ENCODE results near the gene C9.

The C9 gene

DNA sequence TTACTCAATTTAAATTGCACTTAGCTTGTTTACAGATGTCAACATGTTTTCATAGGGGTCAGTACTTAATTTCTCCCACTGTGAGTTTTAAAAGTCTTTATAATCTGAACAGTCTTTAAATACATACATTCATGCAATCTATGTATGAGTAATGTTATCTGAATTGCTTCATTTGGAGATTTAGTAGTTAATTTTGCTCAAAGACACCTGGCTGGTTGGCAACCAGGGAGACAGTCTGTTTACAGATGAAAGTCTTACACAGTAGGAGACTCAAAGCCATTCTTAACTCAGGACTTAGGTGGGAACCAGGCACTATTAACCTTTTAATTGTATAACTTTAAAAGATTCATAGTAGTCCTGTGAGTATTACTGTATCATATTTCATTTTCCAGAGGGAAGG lies 31.2 kb upstream of the C9 start:
- H3K36me3 ChIP-seq (ENCODE audit: control insufficient read depth in 2 of 2, insufficient read depth in 1 of 2, low read length in 2 of 2): peaks cover 0 to 17% of the 10 kb centered on the region in 2 experiments; a peak in 2 of 3 replicates
- H3K9me3 ChIP-seq (ENCODE audit: control insufficient read depth, insufficient read depth, low read depth, low read length): no peaks in the 10 kb centered on the region
- H3K27ac ChIP-seq (ENCODE audit: extremely low read depth, low read depth, low read length): no peak overlapping the region
- TF ChIP-seq, protein P1, sequence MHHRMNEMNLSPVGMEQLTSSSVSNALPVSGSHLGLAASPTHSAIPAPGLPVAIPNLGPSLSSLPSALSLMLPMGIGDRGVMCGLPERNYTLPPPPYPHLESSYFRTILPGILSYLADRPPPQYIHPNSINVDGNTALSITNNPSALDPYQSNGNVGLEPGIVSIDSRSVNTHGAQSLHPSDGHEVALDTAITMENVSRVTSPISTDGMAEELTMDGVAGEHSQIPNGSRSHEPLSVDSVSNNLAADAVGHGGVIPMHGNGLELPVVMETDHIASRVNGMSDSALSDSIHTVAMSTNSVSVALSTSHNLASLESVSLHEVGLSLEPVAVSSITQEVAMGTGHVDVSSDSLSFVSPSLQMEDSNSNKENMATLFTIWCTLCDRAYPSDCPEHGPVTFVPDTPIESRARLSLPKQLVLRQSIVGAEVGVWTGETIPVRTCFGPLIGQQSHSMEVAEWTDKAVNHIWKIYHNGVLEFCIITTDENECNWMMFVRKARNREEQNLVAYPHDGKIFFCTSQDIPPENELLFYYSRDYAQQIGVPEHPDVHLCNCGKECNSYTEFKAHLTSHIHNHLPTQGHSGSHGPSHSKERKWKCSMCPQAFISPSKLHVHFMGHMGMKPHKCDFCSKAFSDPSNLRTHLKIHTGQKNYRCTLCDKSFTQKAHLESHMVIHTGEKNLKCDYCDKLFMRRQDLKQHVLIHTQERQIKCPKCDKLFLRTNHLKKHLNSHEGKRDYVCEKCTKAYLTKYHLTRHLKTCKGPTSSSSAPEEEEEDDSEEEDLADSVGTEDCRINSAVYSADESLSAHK (tag by site-specific recombination; IDR thresholded peaks at IDR 0.05): no peak
- no peak for TF ChIP-seq ZNF155 (tag by site-specific recombination; IDR thresholded peaks at IDR 0.05)
- TF ChIP-seq ZNF366 (tag by site-specific recombination; conservative IDR thresholded peaks at IDR 0.05): no peak
- TF ChIP-seq ZFP69B (tag by site-specific recombination; IDR thresholded peaks at IDR 0.05): no peak
- TF ChIP-seq ZBTB7A (tag by site-specific recombination; IDR thresholded peaks at IDR 0.05; ENCODE audit: low read depth): no peak
- TF ChIP-seq ZNF610 (tag by site-specific recombination; IDR thresholded peaks at IDR 0.05; ENCODE audit: borderline replicate concordance): no peak
- TF ChIP-seq, protein P2, sequence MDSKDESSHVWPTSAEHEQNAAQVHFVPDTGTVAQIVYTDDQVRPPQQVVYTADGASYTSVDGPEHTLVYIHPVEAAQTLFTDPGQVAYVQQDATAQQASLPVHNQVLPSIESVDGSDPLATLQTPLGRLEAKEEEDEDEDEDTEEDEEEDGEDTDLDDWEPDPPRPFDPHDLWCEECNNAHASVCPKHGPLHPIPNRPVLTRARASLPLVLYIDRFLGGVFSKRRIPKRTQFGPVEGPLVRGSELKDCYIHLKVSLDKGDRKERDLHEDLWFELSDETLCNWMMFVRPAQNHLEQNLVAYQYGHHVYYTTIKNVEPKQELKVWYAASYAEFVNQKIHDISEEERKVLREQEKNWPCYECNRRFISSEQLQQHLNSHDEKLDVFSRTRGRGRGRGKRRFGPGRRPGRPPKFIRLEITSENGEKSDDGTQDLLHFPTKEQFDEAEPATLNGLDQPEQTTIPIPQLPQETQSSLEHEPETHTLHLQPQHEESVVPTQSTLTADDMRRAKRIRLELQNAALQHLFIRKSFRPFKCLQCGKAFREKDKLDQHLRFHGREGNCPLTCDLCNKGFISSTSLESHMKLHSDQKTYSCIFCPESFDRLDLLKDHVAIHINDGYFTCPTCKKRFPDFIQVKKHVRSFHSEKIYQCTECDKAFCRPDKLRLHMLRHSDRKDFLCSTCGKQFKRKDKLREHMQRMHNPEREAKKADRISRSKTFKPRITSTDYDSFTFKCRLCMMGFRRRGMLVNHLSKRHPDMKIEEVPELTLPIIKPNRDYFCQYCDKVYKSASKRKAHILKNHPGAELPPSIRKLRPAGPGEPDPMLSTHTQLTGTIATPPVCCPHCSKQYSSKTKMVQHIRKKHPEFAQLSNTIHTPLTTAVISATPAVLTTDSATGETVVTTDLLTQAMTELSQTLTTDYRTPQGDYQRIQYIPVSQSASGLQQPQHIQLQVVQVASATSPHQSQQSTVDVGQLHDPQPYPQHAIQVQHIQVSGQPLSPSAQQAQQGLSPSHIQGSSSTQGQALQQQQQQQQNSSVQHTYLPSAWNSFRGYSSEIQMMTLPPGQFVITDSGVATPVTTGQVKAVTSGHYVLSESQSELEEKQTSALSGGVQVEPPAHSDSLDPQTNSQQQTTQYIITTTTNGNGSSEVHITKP (tag by site-specific recombination; IDR thresholded peaks at IDR 0.05): no peak
- TF ChIP-seq, protein P3, sequence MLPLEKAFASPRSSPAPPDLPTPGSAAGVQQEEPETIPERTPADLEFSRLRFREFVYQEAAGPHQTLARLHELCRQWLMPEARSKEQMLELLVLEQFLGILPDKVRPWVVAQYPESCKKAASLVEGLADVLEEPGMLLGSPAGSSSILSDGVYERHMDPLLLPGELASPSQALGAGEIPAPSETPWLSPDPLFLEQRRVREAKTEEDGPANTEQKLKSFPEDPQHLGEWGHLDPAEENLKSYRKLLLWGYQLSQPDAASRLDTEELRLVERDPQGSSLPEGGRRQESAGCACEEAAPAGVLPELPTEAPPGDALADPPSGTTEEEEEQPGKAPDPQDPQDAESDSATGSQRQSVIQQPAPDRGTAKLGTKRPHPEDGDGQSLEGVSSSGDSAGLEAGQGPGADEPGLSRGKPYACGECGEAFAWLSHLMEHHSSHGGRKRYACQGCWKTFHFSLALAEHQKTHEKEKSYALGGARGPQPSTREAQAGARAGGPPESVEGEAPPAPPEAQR (tag by site-specific recombination; IDR thresholded peaks at IDR 0.05): no peak
- TF ChIP-seq GLI2 (tag by site-specific recombination; IDR thresholded peaks at IDR 0.05; ENCODE audit: borderline replicate concordance, low read depth): no peak
- no peak for TF ChIP-seq ZNF214 (tag by site-specific recombination; IDR thresholded peaks at IDR 0.05; ENCODE audit: borderline replicate concordance)
- TF ChIP-seq ZNF274 (IDR thresholded peaks at IDR 0.05; ENCODE audit: low read length): no peak
- no peak for TF ChIP-seq ZNF274 (tag by site-specific recombination; IDR thresholded peaks at IDR 0.05; ENCODE audit: borderline replicate concordance)
- TF ChIP-seq, protein P4, sequence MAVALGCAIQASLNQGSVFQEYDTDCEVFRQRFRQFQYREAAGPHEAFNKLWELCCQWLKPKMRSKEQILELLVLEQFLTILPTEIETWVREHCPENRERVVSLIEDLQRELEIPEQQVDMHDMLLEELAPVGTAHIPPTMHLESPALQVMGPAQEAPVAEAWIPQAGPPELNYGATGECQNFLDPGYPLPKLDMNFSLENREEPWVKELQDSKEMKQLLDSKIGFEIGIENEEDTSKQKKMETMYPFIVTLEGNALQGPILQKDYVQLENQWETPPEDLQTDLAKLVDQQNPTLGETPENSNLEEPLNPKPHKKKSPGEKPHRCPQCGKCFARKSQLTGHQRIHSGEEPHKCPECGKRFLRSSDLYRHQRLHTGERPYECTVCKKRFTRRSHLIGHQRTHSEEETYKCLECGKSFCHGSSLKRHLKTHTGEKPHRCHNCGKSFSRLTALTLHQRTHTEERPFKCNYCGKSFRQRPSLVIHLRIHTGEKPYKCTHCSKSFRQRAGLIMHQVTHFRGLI (tag by site-specific recombination; IDR thresholded peaks at IDR 0.05): no peak
- no peak for TF ChIP-seq ZNF529 (tag by site-specific recombination; IDR thresholded peaks at IDR 0.05; ENCODE audit: insufficient replicate concordance)
- TF ChIP-seq ZNF302 (tag by site-specific recombination; IDR thresholded peaks at IDR 0.05; ENCODE audit: low read depth): no peak
- no peak for TF ChIP-seq ZNF544 (tag by site-specific recombination; IDR thresholded peaks at IDR 0.05)
- TF ChIP-seq, protein P5, sequence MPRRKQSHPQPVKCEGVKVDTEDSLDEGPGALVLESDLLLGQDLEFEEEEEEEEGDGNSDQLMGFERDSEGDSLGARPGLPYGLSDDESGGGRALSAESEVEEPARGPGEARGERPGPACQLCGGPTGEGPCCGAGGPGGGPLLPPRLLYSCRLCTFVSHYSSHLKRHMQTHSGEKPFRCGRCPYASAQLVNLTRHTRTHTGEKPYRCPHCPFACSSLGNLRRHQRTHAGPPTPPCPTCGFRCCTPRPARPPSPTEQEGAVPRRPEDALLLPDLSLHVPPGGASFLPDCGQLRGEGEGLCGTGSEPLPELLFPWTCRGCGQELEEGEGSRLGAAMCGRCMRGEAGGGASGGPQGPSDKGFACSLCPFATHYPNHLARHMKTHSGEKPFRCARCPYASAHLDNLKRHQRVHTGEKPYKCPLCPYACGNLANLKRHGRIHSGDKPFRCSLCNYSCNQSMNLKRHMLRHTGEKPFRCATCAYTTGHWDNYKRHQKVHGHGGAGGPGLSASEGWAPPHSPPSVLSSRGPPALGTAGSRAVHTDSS (tag by site-specific recombination; IDR thresholded peaks at IDR 0.05): no peak
- TF ChIP-seq ZNF776 (tag by site-specific recombination; IDR thresholded peaks at IDR 0.05; ENCODE audit: borderline replicate concordance): no peak
- ChIA-PET POLR2A (interaction anchor here (0.7 kb wide), 1 partner anchor 19 kb away, joined by 5 read pairs; no protein-coding TSS in a partner anchor), CTCF (interaction anchor here (0.6 to 1.4 kb wide), 5 partner anchors 12 to 124 kb away, joined by 3 to 15 read pairs (median 3); partner anchors contain the start of gene DAB2)
- 0 out of 2 replicates have a peak, but pooled peaks cover 5% of the 10 kb centered on the region for H3K4me1 ChIP-seq (ENCODE audit: control insufficient read depth, insufficient read depth, low read length)
- H3K4me3 ChIP-seq (ENCODE audit: low read depth, low read length): no peak overlapping the region

Measured in HEK293 (cell line).